Erythroblast (primary cell): ENCODE measurements around the gene CLK3.

Experiments
- GATA1 ChIP-seq: IDR thresholded peaks from 2 replicates; pipeline ENCODE4 v1.6.1; 2011; ENCODE audit warnings: low read depth, mild to moderate bottlenecking, control low read depth, low read length, moderate library complexity
- POLR2A ChIP-seq: IDR thresholded peaks from 2 replicates; pipeline ENCODE4 v1.6.1; 2011; ENCODE audit warnings: mild to moderate bottlenecking, low read length

DNA sequence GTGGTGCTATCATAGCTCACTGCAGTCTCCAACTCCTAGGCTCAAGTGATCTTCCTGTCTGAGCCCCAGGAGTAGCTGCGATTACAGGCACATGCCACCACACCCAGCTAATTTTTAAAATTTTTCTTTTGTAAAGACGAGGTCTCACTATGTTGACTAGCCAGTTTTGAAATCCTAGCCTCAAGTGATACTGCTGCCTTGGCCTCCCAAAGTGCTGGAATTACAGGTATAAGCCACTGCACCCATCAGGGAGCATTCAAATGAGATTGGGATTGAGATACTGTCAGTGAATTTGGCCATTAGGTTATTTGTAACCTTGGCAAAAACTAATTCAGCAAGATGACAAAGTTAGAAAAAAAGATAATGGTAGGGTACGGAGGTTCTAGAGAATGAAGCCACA, 58.5 kb downstream of the CLK3 start:
- no peak for TF ChIP-seq POLR2A
- TF ChIP-seq GATA1: no peak
